Calu3 (cell line): ENCODE measurements around the gene PRSS3. TPM values are rescaled to one million over a fixed set of nuclear protein-coding genes. Genes with fewer than 3 reads are reported as not detected.
"Not testable (repeated sequence)": the region's sequence is repeated elsewhere in the genome, so short reads cannot be mapped to it uniquely, and the experiment has no call there.

ENCODE experiments used
- BruUV-seq: library from RNA; stranded (reverse); fragments of 400-500 nt; replicated peaks from 2 replicates; lab custom pipeline; 2021; lab: Mats Ljungman, UMichigan
- CTCF ChIA-PET: fragments of 300-600 bp; sonication (Branson Sonifier 250); formaldehyde crosslinking; loops from one replicate; lab custom pipeline; 2022; ENCODE audit warnings: antibody characterized with exemption; lab: Charles Lee
- DNase-seq: peaks from one replicate; pipeline ENCODE4 v3.0.0; 2022
- H3K27ac Mint-ChIP-seq: one replicate; pipeline ENCODE4 v1.8.0; 2022; ENCODE audit warnings: mixed read lengths; ENCODE audit not compliant: unreplicated experiment
- H3K27me3 Mint-ChIP-seq: one replicate; pipeline ENCODE4 v1.8.0; 2022; ENCODE audit warnings: mixed read lengths; ENCODE audit not compliant: unreplicated experiment
- H3K36me3 Mint-ChIP-seq: one replicate; pipeline ENCODE4 v1.8.0; 2022; ENCODE audit warnings: mild to moderate bottlenecking, moderate library complexity, mixed read lengths; ENCODE audit not compliant: insufficient read depth, unreplicated experiment
- H3K4me1 Mint-ChIP-seq: one replicate; pipeline ENCODE4 v1.8.0; 2022; ENCODE audit warnings: mild to moderate bottlenecking, low read depth, mixed read lengths; ENCODE audit not compliant: unreplicated experiment
- H3K4me3 Mint-ChIP-seq: one replicate; pipeline ENCODE4 v1.8.0; 2022; ENCODE audit warnings: mild to moderate bottlenecking, low read depth, moderate library complexity, mixed read lengths; ENCODE audit not compliant: unreplicated experiment
- H3K9me3 Mint-ChIP-seq: one replicate; pipeline ENCODE4 v1.8.0; 2022; ENCODE audit warnings: low read depth, mixed read lengths; ENCODE audit not compliant: unreplicated experiment
- intact Hi-C: fragments of 100-400 bp; cut with micrococcal nuclease; formaldehyde crosslinking; loops from one replicate; pipeline ENCODE4 v1.10.0; 2022; ENCODE audit not compliant: unreplicated experiment
- total RNA-seq: library from RNA; stranded (reverse); gene quantifications from 2 replicates; pipeline ENCODE4 v1.2.3, GENCODE V29; 2022
- TF ChIP-seq, protein P1 (sequence below): fragments of 200-600 bp; IDR thresholded peaks from one replicate; pipeline ENCODE4 v1.8.0; 2022; ENCODE audit warnings: antibody characterized with exemption; ENCODE audit not compliant: unreplicated experiment

Gene PRSS3
- total RNA-seq, 1 experiment from 2014 or later = 19.0 TPM

DNA sequence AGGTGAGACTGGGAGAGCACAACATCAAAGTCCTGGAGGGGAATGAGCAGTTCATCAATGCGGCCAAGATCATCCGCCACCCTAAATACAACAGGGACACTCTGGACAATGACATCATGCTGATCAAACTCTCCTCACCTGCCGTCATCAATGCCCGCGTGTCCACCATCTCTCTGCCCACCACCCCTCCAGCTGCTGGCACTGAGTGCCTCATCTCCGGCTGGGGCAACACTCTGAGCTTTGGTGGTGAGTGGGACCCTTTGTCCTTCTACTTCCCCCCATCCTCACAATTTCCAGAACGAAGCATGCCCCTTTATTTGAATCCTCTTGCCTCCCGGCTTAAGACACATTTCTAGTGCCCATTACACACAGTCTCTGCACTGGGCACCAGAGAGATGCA lies 2.5 kb downstream of the PRSS3 start:
- Mint-ChIP-seq H3K36me3 (peaks cover 24% of the 10 kb centered on the region), H3K27ac (no peak overlapping the region), H3K27me3 (no peaks in the 10 kb centered on the region), H3K4me1 (peaks cover 25% of the 10 kb centered on the region), H3K4me3 (no peak overlapping the region), H3K9me3 (no peaks in the 10 kb centered on the region)
- intact Hi-C loops = no loop called here
- BruUV-seq = no TSS peak
- TF ChIP-seq, protein P1, sequence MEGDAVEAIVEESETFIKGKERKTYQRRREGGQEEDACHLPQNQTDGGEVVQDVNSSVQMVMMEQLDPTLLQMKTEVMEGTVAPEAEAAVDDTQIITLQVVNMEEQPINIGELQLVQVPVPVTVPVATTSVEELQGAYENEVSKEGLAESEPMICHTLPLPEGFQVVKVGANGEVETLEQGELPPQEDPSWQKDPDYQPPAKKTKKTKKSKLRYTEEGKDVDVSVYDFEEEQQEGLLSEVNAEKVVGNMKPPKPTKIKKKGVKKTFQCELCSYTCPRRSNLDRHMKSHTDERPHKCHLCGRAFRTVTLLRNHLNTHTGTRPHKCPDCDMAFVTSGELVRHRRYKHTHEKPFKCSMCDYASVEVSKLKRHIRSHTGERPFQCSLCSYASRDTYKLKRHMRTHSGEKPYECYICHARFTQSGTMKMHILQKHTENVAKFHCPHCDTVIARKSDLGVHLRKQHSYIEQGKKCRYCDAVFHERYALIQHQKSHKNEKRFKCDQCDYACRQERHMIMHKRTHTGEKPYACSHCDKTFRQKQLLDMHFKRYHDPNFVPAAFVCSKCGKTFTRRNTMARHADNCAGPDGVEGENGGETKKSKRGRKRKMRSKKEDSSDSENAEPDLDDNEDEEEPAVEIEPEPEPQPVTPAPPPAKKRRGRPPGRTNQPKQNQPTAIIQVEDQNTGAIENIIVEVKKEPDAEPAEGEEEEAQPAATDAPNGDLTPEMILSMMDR = no peak
- CTCF ChIA-PET = no interaction called here
- no peak for DNase-seq

- peaks cover 25% of the 10 kb centered on the region for H3K4me1 Mint-ChIP-seq
- TF ChIP-seq, protein P1 = no peak
- peaks cover 24% of the 10 kb centered on the region for H3K36me3 Mint-ChIP-seq
- intact Hi-C loops = no loop called here
- H3K27me3 Mint-ChIP-seq = no peaks in the 10 kb centered on the region
- BruUV-seq = no TSS peak
- no peaks in the 10 kb centered on the region for H3K9me3 Mint-ChIP-seq
- H3K27ac Mint-ChIP-seq = no peak overlapping the region
- no peak overlapping the region for H3K4me3 Mint-ChIP-seq
- CTCF ChIA-PET = no interaction called here
- no peak for DNase-seq
Observed at GRCh38 chr9:33798545-33798944, 3.2 kb downstream of the PRSS3 start.

- Mint-ChIP-seq H3K27ac (no peak overlapping the region), H3K4me3 (no peak overlapping the region), H3K27me3 (no peaks in the 10 kb centered on the region), H3K9me3 (no peaks in the 10 kb centered on the region), H3K4me1 (peaks cover 10% of the 10 kb centered on the region), H3K36me3 (peaks cover 17% of the 10 kb centered on the region)
- BruUV-seq = no TSS peak
- no peak for DNase-seq
- TF ChIP-seq, protein P1 = no peak
- intact Hi-C loops = no loop called here
- CTCF ChIA-PET = no interaction called here
Observed at GRCh38 chr9:33799928-33800704, 4.8 kb downstream of the PRSS3 start.

DNA sequence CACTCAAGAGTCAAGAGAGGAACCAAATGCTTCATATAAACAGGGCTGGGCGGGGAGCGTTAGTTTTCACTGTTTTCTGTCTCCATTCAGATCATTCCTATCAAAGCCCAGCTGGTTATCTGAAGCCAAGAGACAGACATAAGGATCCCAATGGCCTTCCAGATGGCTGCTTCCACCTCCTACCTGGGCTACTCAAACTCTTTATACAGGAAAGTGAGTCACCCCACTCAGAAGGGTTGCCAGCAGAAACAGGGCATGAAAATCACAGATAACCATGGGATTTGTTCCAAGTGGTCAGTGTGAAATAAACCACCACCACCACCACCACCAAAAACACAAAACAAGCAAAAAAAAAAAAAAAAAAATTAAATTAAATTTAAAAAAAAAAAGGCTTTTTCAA lies 5.5 kb downstream of the PRSS3 start:
- intact Hi-C loops = no loop called here
- CTCF ChIA-PET = no interaction called here
- H3K27me3 Mint-ChIP-seq = no peaks in the 10 kb centered on the region
- peaks cover 13% of the 10 kb centered on the region for H3K36me3 Mint-ChIP-seq
- H3K4me3 Mint-ChIP-seq = no peak overlapping the region
- TF ChIP-seq, protein P1 = no peak
- BruUV-seq = no TSS peak
- H3K4me1 Mint-ChIP-seq = peaks cover 2% of the 10 kb centered on the region
- no peak overlapping the region for H3K27ac Mint-ChIP-seq
- no peak for DNase-seq
- no peaks in the 10 kb centered on the region for H3K9me3 Mint-ChIP-seq

- DNase-seq, H3K36me3 Mint-ChIP-seq, BruUV-seq, H3K9me3 Mint-ChIP-seq, intact Hi-C loops, H3K27ac Mint-ChIP-seq, H3K4me3 Mint-ChIP-seq, H3K27me3 Mint-ChIP-seq, H3K4me1 Mint-ChIP-seq: not testable (repeated sequence)
- CTCF ChIA-PET = interaction anchor here (0.5 kb wide), 1 partner anchor 12 kb away, joined by 9 read pairs; no protein-coding TSS in a partner anchor
Observed at GRCh38 chr9:33801943-33802500, 6.7 kb downstream of the PRSS3 start.

DNA sequence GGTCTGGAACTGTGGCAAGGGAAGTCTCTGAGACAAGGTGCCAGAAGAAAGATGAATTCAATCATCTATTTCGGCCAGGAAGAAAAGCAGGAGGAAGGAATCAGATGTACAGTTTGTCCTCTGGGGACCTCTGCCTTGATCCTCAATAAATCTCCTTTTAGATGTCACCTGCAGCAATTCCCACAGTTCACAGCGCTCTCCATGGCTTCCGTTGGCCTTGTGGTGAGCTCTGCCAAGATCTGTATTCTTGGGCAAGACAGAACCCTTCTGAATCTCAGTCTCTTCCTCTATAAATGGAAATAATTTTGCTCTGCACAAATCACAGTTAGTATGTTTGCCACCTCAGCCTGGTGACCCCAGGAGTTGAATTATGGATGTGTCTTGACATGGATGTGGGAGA lies 8.8 kb downstream of the PRSS3 start:
- H3K27ac Mint-ChIP-seq, H3K9me3 Mint-ChIP-seq, intact Hi-C loops, BruUV-seq, H3K4me3 Mint-ChIP-seq, H3K27me3 Mint-ChIP-seq, H3K36me3 Mint-ChIP-seq, DNase-seq: not testable (repeated sequence)
- CTCF ChIA-PET = interaction anchor here (0.5 kb wide), 1 partner anchor 25 kb away, joined by 9 read pairs; no protein-coding TSS in a partner anchor
- peaks cover 22% of the 10 kb centered on the region for H3K4me1 Mint-ChIP-seq
